HG03521 (cell line): ENCODE results near the gene SPDYE1.
A peak's percentile ranks its signal among the peaks of the same experiment; 100 is the strongest.
"Not testable (repeated sequence)": the region's sequence is repeated elsewhere in the genome, so short reads cannot be mapped to it uniquely, and the experiment has no call there.

Source experiments
- ATAC-seq: cut with Tn5 transposase; IDR thresholded peaks from one replicate; pipeline ENCODE4 v1.9.1; 2021; ENCODE audit warnings: mild to moderate bottlenecking, moderate library complexity; ENCODE audit not compliant: unreplicated experiment

SPDYE1 gene

GRCh38 chr7:43997532-43997931, at the start of gene SPDYE1:
Gene SPDYE1 (plus strand): TSS chr7:43997897. CDS start chr7:43999950, 2,053 bp downstream.
- ATAC-seq = not testable (repeated sequence)

DNA sequence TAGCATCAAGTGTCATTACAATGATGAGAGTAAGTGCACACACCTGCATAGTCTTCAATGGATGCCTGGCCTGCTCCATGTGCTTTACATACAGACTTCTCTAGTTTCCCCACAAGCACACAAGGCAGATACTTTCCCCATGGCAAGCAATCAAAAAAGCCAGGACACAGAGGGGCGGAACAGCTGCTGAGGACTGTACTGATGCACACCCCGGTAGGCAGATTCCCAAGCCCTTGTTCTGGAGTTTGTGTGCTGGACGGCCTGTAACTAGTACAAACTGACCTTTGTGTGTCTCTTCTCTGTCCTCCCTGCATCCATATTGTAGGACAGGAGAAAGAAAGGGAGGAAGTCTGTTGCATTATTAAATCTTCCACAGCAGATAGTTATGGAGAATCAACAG, 45.7 kb upstream of the SPDYE1 start:
- ATAC-seq = no peak

- ATAC-seq = no peak
Measured at GRCh38 chr7:43953071-43953470, 44.6 kb upstream of the SPDYE1 start.

- ATAC-seq = no peak
Measured at GRCh38 chr7:43954524-43955228, 43.0 kb upstream of the SPDYE1 start.

- ATAC-seq = no peak
Measured at GRCh38 chr7:43956027-43956426, 41.7 kb upstream of the SPDYE1 start.

- no peak for ATAC-seq
Measured at GRCh38 chr7:43960933-43961332, 36.8 kb upstream of the SPDYE1 start.

DNA sequence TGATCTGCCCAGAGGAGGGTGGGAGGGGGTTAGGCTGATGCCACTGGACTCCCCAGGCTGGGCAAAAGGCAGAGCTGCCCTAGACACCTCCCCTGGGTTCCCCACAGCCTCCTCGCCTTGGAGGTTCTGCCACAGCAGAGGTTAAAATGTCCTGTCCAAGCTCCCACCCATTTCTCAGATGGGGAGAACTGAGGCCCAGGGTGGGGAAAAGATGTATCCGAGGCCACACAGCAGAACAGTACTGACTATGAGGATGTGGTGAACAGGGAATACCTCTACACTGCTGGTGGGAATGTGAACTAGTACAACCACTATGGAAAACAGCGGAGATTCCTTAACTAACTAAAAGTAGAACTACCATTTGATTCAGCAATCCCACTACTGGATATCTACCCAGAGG, 31.3 kb upstream of the SPDYE1 start:
- ATAC-seq = not testable (repeated sequence)

GRCh38 chr7:43968172-43969040, 29.3 kb upstream of the SPDYE1 start:
- ATAC-seq = not testable (repeated sequence)

- ATAC-seq = not testable (repeated sequence)
Measured at GRCh38 chr7:43969586-43969985, 28.1 kb upstream of the SPDYE1 start.

DNA sequence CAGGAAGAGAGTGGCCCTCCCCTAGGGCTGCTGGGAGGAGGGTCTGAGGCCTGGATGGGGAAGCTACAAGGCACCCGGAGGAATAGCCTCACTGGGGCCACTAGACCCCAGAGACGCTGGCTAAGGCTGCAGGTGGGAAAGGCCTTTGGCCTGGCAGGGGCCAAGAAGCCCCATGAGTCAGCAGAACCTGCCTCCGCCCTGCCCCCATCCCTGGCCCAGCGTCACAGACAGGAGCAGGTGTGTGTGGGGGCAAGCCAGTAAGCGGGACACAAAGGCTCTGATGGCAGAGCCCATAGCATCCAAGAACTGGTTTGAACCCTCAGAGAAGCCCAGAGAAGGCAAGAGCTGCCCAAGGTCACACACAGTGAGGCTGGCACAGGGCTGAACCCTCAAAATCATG, 27.0 kb upstream of the SPDYE1 start:
- not testable (repeated sequence) for ATAC-seq

GRCh38 chr7:43974033-43974573, 23.6 kb upstream of the SPDYE1 start:
- not testable (repeated sequence) for ATAC-seq

DNA sequence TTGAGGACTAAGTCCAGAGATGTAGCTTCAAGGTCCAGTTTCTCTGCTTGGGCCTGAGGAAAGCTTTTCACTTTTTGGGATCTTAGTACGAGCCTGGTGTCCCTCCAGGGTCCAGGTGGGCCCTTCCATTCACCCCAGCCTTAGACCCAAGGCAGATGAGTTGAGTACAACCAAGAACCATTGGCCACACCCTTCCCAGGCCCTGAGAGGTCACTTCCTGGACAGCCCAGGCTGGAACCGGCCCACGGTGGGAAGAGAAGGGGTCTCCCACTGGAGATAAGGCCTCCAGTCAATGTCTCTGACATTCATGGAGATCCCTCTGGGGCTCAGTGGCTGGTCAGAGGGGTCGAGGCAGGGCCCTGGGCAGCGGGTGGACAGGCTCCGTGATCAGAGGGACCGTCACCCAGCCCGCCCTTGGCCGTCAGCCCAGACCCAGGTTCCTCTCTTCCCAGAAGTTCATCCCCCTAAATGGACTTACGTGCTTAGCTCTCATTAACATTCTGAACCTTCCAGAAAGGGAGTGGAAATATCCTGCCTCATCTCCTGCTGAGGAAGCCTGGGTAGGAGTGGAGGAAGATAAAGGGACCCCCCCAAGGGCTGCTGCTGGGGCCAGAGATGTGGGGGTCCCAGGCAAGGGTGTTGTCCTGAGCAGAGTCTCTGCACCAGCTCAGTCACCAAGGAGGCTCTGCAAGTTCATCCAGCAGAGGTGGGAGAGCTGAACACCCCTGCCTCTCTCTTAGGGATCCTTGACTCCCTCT, 22.8 kb upstream of the SPDYE1 start:
- not testable (repeated sequence) for ATAC-seq

GRCh38 chr7:43977525-43977924, 20.2 kb upstream of the SPDYE1 start:
- ATAC-seq = no peak

GRCh38 chr7:43978102-43978501, 19.6 kb upstream of the SPDYE1 start:
- not testable (repeated sequence) for ATAC-seq

- not testable (repeated sequence) for ATAC-seq
Measured at GRCh38 chr7:43982848-43983247, 14.8 kb upstream of the SPDYE1 start.

DNA sequence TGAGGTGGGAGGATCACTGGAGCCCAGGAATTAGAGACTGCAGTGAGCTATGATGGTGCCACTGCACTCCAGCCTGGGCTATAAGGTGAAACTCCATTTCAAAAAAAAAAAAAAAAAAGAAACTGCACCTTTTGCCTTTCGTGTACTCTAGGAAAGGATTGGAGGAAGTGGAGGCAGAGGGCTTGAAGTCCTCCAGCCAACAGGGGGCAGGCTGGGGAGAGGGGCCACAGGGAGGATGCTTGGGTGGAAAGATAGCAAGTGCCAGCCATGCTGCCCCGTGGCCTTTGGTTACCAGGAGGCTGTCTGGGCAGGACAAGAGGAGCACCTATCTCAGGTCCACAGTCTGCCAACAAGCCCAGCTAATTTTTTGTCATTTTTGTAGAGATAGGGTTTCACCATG, 14.0 kb upstream of the SPDYE1 start:
- ATAC-seq = not testable (repeated sequence)

GRCh38 chr7:43985904-43986864, 11.5 kb upstream of the SPDYE1 start:
- ATAC-seq = peak; percentile 64

GRCh38 chr7:43987476-43987875, 10.2 kb upstream of the SPDYE1 start:
- ATAC-seq = not testable (repeated sequence)

DNA sequence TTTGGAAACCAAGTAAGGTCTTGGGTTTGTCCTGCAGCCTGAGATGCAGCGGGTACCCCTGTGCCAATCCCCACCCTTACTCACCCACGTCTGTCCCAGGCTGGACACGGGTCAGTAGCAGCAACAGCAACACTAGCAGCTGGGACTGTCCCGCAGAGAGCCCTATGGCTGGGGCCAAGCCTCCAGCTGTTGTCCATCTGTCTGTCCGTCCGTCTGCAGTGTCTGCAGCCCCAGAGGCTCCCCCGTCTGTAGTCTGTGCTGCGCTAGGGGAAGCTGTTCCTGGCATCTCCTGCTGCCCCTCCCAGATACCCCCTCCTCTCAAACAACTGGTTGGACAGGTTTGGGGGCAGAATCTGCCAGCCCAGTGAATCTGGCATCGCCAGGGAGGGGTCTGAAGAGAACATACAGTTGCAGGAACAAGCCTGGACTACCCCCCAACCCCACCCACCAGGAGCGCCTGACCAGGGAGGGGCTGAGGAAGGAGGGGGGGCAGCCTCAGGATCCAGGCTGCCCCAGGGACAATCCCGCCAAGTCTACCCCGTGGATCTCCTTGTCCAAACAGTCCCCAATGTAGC, 7.6 kb upstream of the SPDYE1 start:
- not testable (repeated sequence) for ATAC-seq
